Keratinocyte (primary cell): Measurements from ENCODE around the gene ATP1A4. TPM values are rescaled to one million over a fixed set of nuclear protein-coding genes. Genes with fewer than 3 reads are reported as not detected.

Source experiments
- DNase-seq: peaks from one replicate; pipeline ENCODE4 v3.0.0-alpha.2; 2011; ENCODE audit warnings: low read depth, missing footprints, low spot score
- FAIRE-seq: peaks from 2 replicates; lab custom pipeline; 2011; peaks lifted over from hg19 to GRCh38; lab: Jason Lieb, UNC
- H2AFZ ChIP-seq: 2 replicates; pipeline ENCODE4 v1.6.0; 2012; ENCODE audit warnings: low read length, control low read depth, inconsistent platforms; ENCODE audit not compliant: control insufficient read depth
- H3K27ac ChIP-seq: 2 replicates; pipeline ENCODE4 v1.5.1; 2011; ENCODE audit warnings: low read length; ENCODE audit not compliant: control insufficient read depth, insufficient read depth
- H3K27me3 ChIP-seq: 3 replicates; pipeline ENCODE4 v1.6.0; 2011; ENCODE audit warnings: low read length; ENCODE audit not compliant: control insufficient read depth, insufficient read depth; ENCODE audit errors: extremely low read depth
- H3K36me3 ChIP-seq, 2 experiments: 2 replicates in 1 of 2; 3 replicates in 1 of 2; pipeline ENCODE4 v1.5.1; 2011; ENCODE audit warnings: low read length in 2 of 2, mild to moderate bottlenecking in 1 of 2; ENCODE audit not compliant: control insufficient read depth in 2 of 2, insufficient read depth in 2 of 2; ENCODE audit errors: extremely low read depth in 1 of 2
- H3K4me1 ChIP-seq: 3 replicates; pipeline ENCODE4 v1.5.1; 2011; ENCODE audit warnings: low read length; ENCODE audit not compliant: control insufficient read depth, insufficient read depth; ENCODE audit errors: extremely low read depth
- H3K4me2 ChIP-seq: 3 replicates; pipeline ENCODE4 v1.6.0; 2011; ENCODE audit warnings: low read depth, low read length; ENCODE audit not compliant: control insufficient read depth, insufficient read depth; ENCODE audit errors: extremely low read depth
- H3K4me3 ChIP-seq, 3 experiments: fragments of 200-600 bp in 1 of 3; sonication (generic) in 1 of 3; 2 replicates in 2 of 3; 3 replicates in 1 of 3; pipeline ENCODE4 v1.5.1; 2011 to 2016; ENCODE audit warnings: low read length in 3 of 3, mild to moderate bottlenecking in 3 of 3, control low read depth in 2 of 3, inconsistent platforms in 1 of 3, low read depth in 1 of 3, mixed read lengths in 1 of 3, mixed run types in 1 of 3, moderate library complexity in 1 of 3; ENCODE audit not compliant: control insufficient read depth in 2 of 3, insufficient read depth in 2 of 3; ENCODE audit errors: extremely low read depth in 1 of 3
- H3K79me2 ChIP-seq: 2 replicates; pipeline ENCODE4 v1.6.0; 2012; ENCODE audit warnings: low read length; ENCODE audit not compliant: control insufficient read depth, insufficient read depth
- H3K9ac ChIP-seq: 3 replicates; pipeline ENCODE4 v1.6.0; 2011; ENCODE audit warnings: low read length; ENCODE audit not compliant: control insufficient read depth, insufficient read depth; ENCODE audit errors: extremely low read depth
- H3K9me1 ChIP-seq: 3 replicates; pipeline ENCODE4 v1.6.0; 2011; ENCODE audit warnings: low read length; ENCODE audit not compliant: control insufficient read depth, insufficient read depth; ENCODE audit errors: extremely low read depth
- H3K9me3 ChIP-seq: 2 replicates; pipeline ENCODE4 v1.5.1; 2012; ENCODE audit warnings: low read depth, low read length; ENCODE audit not compliant: control insufficient read depth
- H4K20me1 ChIP-seq: 3 replicates; pipeline ENCODE4 v1.6.0; 2011; ENCODE audit warnings: low read length; ENCODE audit not compliant: control insufficient read depth, insufficient read depth; ENCODE audit errors: extremely low read depth
- CTCF ChIP-seq, 3 experiments: IDR thresholded peaks in 1 of 3; conservative IDR thresholded peaks in 1 of 3; optimal IDR thresholded peaks in 1 of 3; 2 replicates in 2 of 3; 3 replicates in 1 of 3; pipeline versions ENCODE3 to v1.5.1; 2011; ENCODE audit warnings: low read length in 3 of 3, mild to moderate bottlenecking in 3 of 3, moderate library complexity in 2 of 3, control low read depth in 1 of 3, inconsistent platforms in 1 of 3; ENCODE audit not compliant: insufficient read depth in 2 of 3; ENCODE audit errors: extremely low read depth in 1 of 3
- EZH2 ChIP-seq: IDR thresholded peaks from one replicate; pipeline ENCODE4 v1.6.1; 2012; ENCODE audit warnings: inconsistent platforms, mild to moderate bottlenecking, low read length, moderate library complexity
- dilution Hi-C: fragments of 300-500 bp; cut with MboI; formaldehyde crosslinking; loops from one replicate; pipeline ENCODE4 v1.7.0; 2020; ENCODE audit warnings: low sequenced_read_pairs; ENCODE audit not compliant: extremely low pct_ligation_motif_present
- polyA plus RNA-seq, 5 experiments: library from polyadenylated mRNA; depleted of rRNA in 3 of 5; stranded (reverse) in 3 of 5; stranded (forward) in 1 of 5; unstranded in 1 of 5; fragments of >200 nt; gene quantifications; 1 replicate in 1 of 5; 2 replicates in 3 of 5; 3 replicates in 1 of 5; pipeline versions ENCODE4 v1.2.1 to v1.2.3, GENCODE V29; 2011 to 2012; ENCODE audit warnings: missing spikeins in 2 of 5, low read depth in 1 of 5, low replicate concordance in 1 of 5

ATP1A4 gene
- polyA plus RNA-seq, 1 donor (not counting 4 experiments of a cell fraction or from before 2014, with no cell fraction given), result not detected

GRCh38 chr1:160156361-160156760 is 5.0 kb downstream of the ATP1A4 start:
- Histone ChIP-seq H3K4me2 (no peak overlapping the region), H4K20me1 (no peaks in the 10 kb centered on the region), H3K4me3 (no peak overlapping the region), H3K27me3 (peaks cover 4% of the 10 kb centered on the region), H3K9me1 (no peaks in the 10 kb centered on the region), H3K9me3 (no peaks in the 10 kb centered on the region), H3K9ac (no peak overlapping the region), H2AFZ (no peak overlapping the region), H3K79me2 (no peaks in the 10 kb centered on the region), H3K4me1 (no peaks in the 10 kb centered on the region), H3K27ac (no peak overlapping the region), H3K36me3 (no peaks in the 10 kb centered on the region)
- dilution Hi-C loops, result no loop called here
- FAIRE-seq (no peak), DNase-seq (no peak)
- TF ChIP-seq EZH2, result no peak
- no peak for TF ChIP-seq CTCF (optimal IDR thresholded peaks at IDR 0.05 in 1 of 3, IDR thresholded peaks at IDR 0.05 in 1 of 3, conservative IDR thresholded peaks at IDR 0.05 in 1 of 3; ENCODE audit: extremely low read depth in 1 of 3, insufficient read depth in 2 of 3, low read length in 3 of 3)

DNA sequence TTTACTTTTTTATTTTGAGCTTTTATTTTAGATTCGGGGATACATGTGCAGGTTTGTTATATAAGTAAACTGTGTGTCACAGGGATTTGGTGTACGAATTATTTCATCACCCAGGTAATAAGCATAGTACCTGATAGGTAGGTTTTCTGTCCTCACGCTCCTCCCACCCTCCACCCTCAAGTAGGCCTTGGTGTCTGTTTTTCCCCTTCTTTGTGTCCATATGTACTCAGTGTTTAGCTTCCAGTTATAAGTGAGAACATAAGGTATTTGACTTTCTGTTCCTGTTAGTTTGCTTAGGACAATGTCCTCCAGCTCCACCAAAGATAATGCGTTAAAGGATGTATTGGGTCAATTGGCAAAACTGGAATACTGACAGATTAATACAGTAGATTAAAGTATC is 5.8 kb downstream of the ATP1A4 start:
- Histone ChIP-seq H3K27ac (no peak overlapping the region), H4K20me1 (no peaks in the 10 kb centered on the region), H3K9me3 (no peaks in the 10 kb centered on the region), H3K4me3 (no peak overlapping the region), H3K79me2 (no peaks in the 10 kb centered on the region), H3K9ac (no peak overlapping the region), H3K36me3 (no peaks in the 10 kb centered on the region), H3K4me1 (no peaks in the 10 kb centered on the region), H3K4me2 (no peak overlapping the region), H3K27me3 (peaks cover 4% of the 10 kb centered on the region), H3K9me1 (no peaks in the 10 kb centered on the region), H2AFZ (no peak overlapping the region)
- TF ChIP-seq CTCF (optimal IDR thresholded peaks at IDR 0.05 in 1 of 3, IDR thresholded peaks at IDR 0.05 in 1 of 3, conservative IDR thresholded peaks at IDR 0.05 in 1 of 3; ENCODE audit: extremely low read depth in 1 of 3, insufficient read depth in 2 of 3, low read length in 3 of 3), result no peak
- no peak for TF ChIP-seq EZH2
- DNase-seq (no peak), FAIRE-seq (no peak)
- dilution Hi-C loops, result no loop called here
